KBM-7 (cell line): ENCODE results near the gene CCDC33.

ENCODE experiments used
- DNase-seq: peaks from one replicate; pipeline ENCODE4 v3.0.0-alpha.2; 2015
- in situ Hi-C: fragments of 300-500 bp; cut with MboI; formaldehyde crosslinking; loops from 2 replicates; pipeline ENCODE4 v1.14.3; 2020; ENCODE audit warnings: low sequenced_read_pairs, low pct_unique_long_range_greater_than_20kb, mixed read lengths

The CCDC33 gene

GRCh38 chr15:74365598-74366445 lies 129.7 kb downstream of the CCDC33 start:
- in situ Hi-C loops, result no loop called here

GRCh38 chr15:74367296-74367854 lies 131.2 kb downstream of the CCDC33 start, which contains the start of gene CYP11A1:
Gene CYP11A1 (minus strand): TSS chr15:74367646. CDS start chr15:74367585, 61 bp downstream.
- in situ Hi-C loops, result no loop called here
- no peak for DNase-seq

More at GRCh38 chr15:74365598-74366445, 129.7 kb downstream of the CCDC33 start:
- DNase-seq, result no peak

GRCh38 chr15:74368121-74368520 lies 132.0 kb downstream of the CCDC33 start:
- in situ Hi-C loops, result no loop called here
- DNase-seq, result no peak

GRCh38 chr15:74369084-74369745 lies 133.1 kb downstream of the CCDC33 start:
- in situ Hi-C loops, result no loop called here
- no peak for DNase-seq

GRCh38 chr15:74369756-74370155 lies 133.6 kb downstream of the CCDC33 start:
- in situ Hi-C loops, result no loop called here

GRCh38 chr15:74370471-74370870 lies 134.3 kb downstream of the CCDC33 start:
- in situ Hi-C loops, result no loop called here
- DNase-seq, result no peak

More at GRCh38 chr15:74369756-74370155, 133.6 kb downstream of the CCDC33 start:
- DNase-seq, result no peak

- in situ Hi-C loops, result no loop called here
Measured at GRCh38 chr15:74373056-74373650, 137.0 kb downstream of the CCDC33 start.

GRCh38 chr15:74373731-74374647 lies 137.9 kb downstream of the CCDC33 start:
- DNase-seq, result peak; percentile 97
- in situ Hi-C loops, result no loop called here

More at GRCh38 chr15:74373056-74373650, 137.0 kb downstream of the CCDC33 start:
- DNase-seq, result no peak

GRCh38 chr15:74374648-74375302 lies 138.6 kb downstream of the CCDC33 start:
- DNase-seq, result no peak

GRCh38 chr15:74375303-74375693 lies 139.2 kb downstream of the CCDC33 start:
- in situ Hi-C loops, result no loop called here
- DNase-seq, result peak; percentile 95

More at GRCh38 chr15:74374648-74375302, 138.6 kb downstream of the CCDC33 start:
- in situ Hi-C loops, result no loop called here

GRCh38 chr15:74376226-74376625 lies 140.1 kb downstream of the CCDC33 start:
- no peak for DNase-seq
- in situ Hi-C loops, result no loop called here

GRCh38 chr15:74376825-74377581 lies 140.9 kb downstream of the CCDC33 start:
- DNase-seq, result no peak
- in situ Hi-C loops, result no loop called here

GRCh38 chr15:74377831-74378766 lies 142.0 kb downstream of the CCDC33 start:
- in situ Hi-C loops, result no loop called here
- no peak for DNase-seq

- DNase-seq, result peak; percentile 87
- in situ Hi-C loops, result no loop called here
Measured at GRCh38 chr15:74378848-74379247, 142.7 kb downstream of the CCDC33 start.

- in situ Hi-C loops, result loop anchor here (10.0 kb wide), 2 partner anchors 54 to 244 kb away; partner anchors contain the start of gene SEMA7A
- DNase-seq, result no peak
Measured at GRCh38 chr15:74380361-74381189, 144.4 kb downstream of the CCDC33 start.

- in situ Hi-C loops, result loop anchor here (10.0 kb wide), 2 partner anchors 54 to 244 kb away; partner anchors contain the start of gene SEMA7A
- no peak for DNase-seq
Measured at GRCh38 chr15:74381190-74381453, 145.0 kb downstream of the CCDC33 start.
